Measurements from ENCODE around the gene RGS2.

Gene RGS2

GRCh38 chr1:192795916-192796618 lies 12.8 kb upstream of the RGS2 start:
- in situ Hi-C loops (cut with HindIII; ENCODE audit: low pct_ligation_motif_present, low sequenced_read_pairs) = no loop called here
- no peak for TF ChIP-seq CTCF (IDR thresholded peaks at IDR 0.05; ENCODE audit: low read depth, low read length, missing control alignments)
- Histone ChIP-seq H3K4me3 (ENCODE audit: low read depth, low read length) (no peak overlapping the region), H3K27me3 (replicated peaks) (no peaks in the 10 kb centered on the region), H3K27ac (no peak overlapping the region), H3K36me3 (replicated peaks) (no peaks in the 10 kb centered on the region)
- DNase-seq = no peak

GRCh38 chr1:192797143-192797542 lies 11.7 kb upstream of the RGS2 start:
- Histone ChIP-seq H3K27ac (no peak overlapping the region), H3K4me3 (ENCODE audit: low read depth, low read length) (no peak overlapping the region), H3K27me3 (replicated peaks) (no peaks in the 10 kb centered on the region), H3K36me3 (replicated peaks) (no peaks in the 10 kb centered on the region)
- no peak for TF ChIP-seq CTCF (IDR thresholded peaks at IDR 0.05; ENCODE audit: low read depth, low read length, missing control alignments)
- DNase-seq = no peak
- in situ Hi-C loops (cut with HindIII; ENCODE audit: low pct_ligation_motif_present, low sequenced_read_pairs) = no loop called here

GRCh38 chr1:192797891-192798290 lies 10.9 kb upstream of the RGS2 start:
- Histone ChIP-seq H3K36me3 (replicated peaks) (no peaks in the 10 kb centered on the region), H3K4me3 (ENCODE audit: low read depth, low read length) (no peak overlapping the region), H3K27me3 (replicated peaks) (no peaks in the 10 kb centered on the region), H3K27ac (no peak overlapping the region)
- DNase-seq = no peak
- no peak for TF ChIP-seq CTCF (IDR thresholded peaks at IDR 0.05; ENCODE audit: low read depth, low read length, missing control alignments)
- in situ Hi-C loops (cut with HindIII; ENCODE audit: low pct_ligation_motif_present, low sequenced_read_pairs) = no loop called here

GRCh38 chr1:192801451-192801850 lies 7.4 kb upstream of the RGS2 start:
- no peak for TF ChIP-seq CTCF (IDR thresholded peaks at IDR 0.05; ENCODE audit: low read depth, low read length, missing control alignments)
- H3K27ac ChIP-seq = no peak overlapping the region
- no peak for DNase-seq
- no peaks in the 10 kb centered on the region for H3K27me3 ChIP-seq (replicated peaks)
- no peak overlapping the region for H3K4me3 ChIP-seq (ENCODE audit: low read depth, low read length)
- no peaks in the 10 kb centered on the region for H3K36me3 ChIP-seq (replicated peaks)
- in situ Hi-C loops (cut with HindIII; ENCODE audit: low pct_ligation_motif_present, low sequenced_read_pairs) = loop anchor here (25.0 kb wide), 1 partner anchor 211 kb away; no protein-coding TSS in a partner anchor

GRCh38 chr1:192802406-192802805 lies 6.4 kb upstream of the RGS2 start:
- in situ Hi-C loops (cut with HindIII; ENCODE audit: low pct_ligation_motif_present, low sequenced_read_pairs) = loop anchor here (25.0 kb wide), 1 partner anchor 210 kb away; no protein-coding TSS in a partner anchor
- Histone ChIP-seq H3K36me3 (replicated peaks) (no peaks in the 10 kb centered on the region), H3K4me3 (ENCODE audit: low read depth, low read length) (no peak overlapping the region), H3K27me3 (replicated peaks) (no peaks in the 10 kb centered on the region), H3K27ac (no peak overlapping the region)
- TF ChIP-seq CTCF (IDR thresholded peaks at IDR 0.05; ENCODE audit: low read depth, low read length, missing control alignments) = no peak
- DNase-seq = no peak

- no peak for DNase-seq
- Histone ChIP-seq H3K27ac (no peak overlapping the region), H3K36me3 (replicated peaks) (no peaks in the 10 kb centered on the region), H3K4me3 (ENCODE audit: low read depth, low read length) (no peak overlapping the region), H3K27me3 (replicated peaks) (no peaks in the 10 kb centered on the region)
- in situ Hi-C loops (cut with HindIII; ENCODE audit: low pct_ligation_motif_present, low sequenced_read_pairs) = loop anchor here (25.0 kb wide), 1 partner anchor 209 kb away; no protein-coding TSS in a partner anchor
- TF ChIP-seq CTCF (IDR thresholded peaks at IDR 0.05; ENCODE audit: low read depth, low read length, missing control alignments) = no peak
Measured at GRCh38 chr1:192803501-192803900, 5.3 kb upstream of the RGS2 start.
